GM12878 (cell line): ENCODE data around the gene PDGFC. TPM values are rescaled to one million over a fixed set of nuclear protein-coding genes. Genes with fewer than 3 reads are reported as not detected.

Source experiments
- E4F1 ChIP-seq: fragments of 450-650 bp; IDR thresholded peaks from 2 replicates; pipeline ENCODE4 v1.6.1; 2018; ENCODE audit warnings: borderline replicate concordance, mild to moderate bottlenecking; ENCODE audit not compliant: partially characterized antibody
- FOS ChIP-seq: IDR thresholded peaks from 3 replicates; pipeline ENCODE4 v1.6.1; 2011; ENCODE audit warnings: borderline replicate concordance; ENCODE audit not compliant: insufficient read length; ENCODE audit errors: extremely low read depth
- NRF1 ChIP-seq: conservative IDR thresholded peaks from 2 replicates; pipeline ENCODE4 v1.6.1; 2011; ENCODE audit warnings: mild to moderate bottlenecking, low read depth, low read length, improper control_type of control experiment
- POLR2AphosphoS2 ChIP-seq: IDR thresholded peaks from 2 replicates; pipeline ENCODE4 v1.6.1; 2011; ENCODE audit warnings: low read depth, mild to moderate bottlenecking, low read length, improper control_type of control experiment, moderate library complexity
- ZBTB11 ChIP-seq: fragments of 450-650 bp; formaldehyde crosslinking; IDR thresholded peaks from 2 replicates; pipeline ENCODE4 v1.5.0; 2022; ENCODE audit warnings: mild to moderate bottlenecking, missing genetic modification characterization
- ZNF592 ChIP-seq: fragments of 450-650 bp; IDR thresholded peaks from 2 replicates; pipeline ENCODE4 v1.6.1; 2017; ENCODE audit warnings: mild to moderate bottlenecking, moderate library complexity
- polyA plus RNA-seq, 11 experiments: library from polyadenylated mRNA; depleted of rRNA in 4 of 11; unstranded in 6 of 11; stranded (reverse) in 5 of 11; fragments of >200 nt; fragmentation: Nextera tagmentation in 4 of 11; fragmentation: Illumina TruSeq in 1 of 11; extraction: Ambion mirVana in 4 of 11; extraction: Trizol in 1 of 11; gene quantifications; 1 replicate in 1 of 11; 2 replicates in 10 of 11; pipeline versions ENCODE4 v1.2.1 to v1.2.3, GENCODE V29; 2011 to 2016; ENCODE audit warnings: inconsistent platforms in 2 of 11, missing spikeins in 2 of 11, low read depth in 1 of 11
- total RNA-seq, 4 experiments: library from RNA; depleted of rRNA in 3 of 4; stranded (reverse); fragments of >200 nt in 3 of 4; fragmentation: Illumina TruSeq in 1 of 4; extraction: Trizol in 1 of 4; gene quantifications; 2 replicates each; pipeline versions ENCODE4 v1.2.1 to v1.2.3, GENCODE V29; 2013 to 2021

The PDGFC gene
- total and polyA plus RNA-seq, 10 of the 15 experiments (the other 5 are each of a cell fraction or from before 2014, with no cell fraction given) = 0.02 to 0.18 TPM; not detected in 8

GRCh38 chr4:156875055-156875454, 96.5 kb downstream of the PDGFC start (continued):
- no peak for TF ChIP-seq ZNF592
- no peak for TF ChIP-seq E4F1
- TF ChIP-seq ZBTB11 (CRISPR knock-in tag) = no peak
- TF ChIP-seq POLR2AphosphoS2 = no peak
- TF ChIP-seq FOS = no peak
- TF ChIP-seq NRF1 = no peak
